ENCODE data around the gene WDR37. TPM values are rescaled to one million over a fixed set of nuclear protein-coding genes. Genes with fewer than 3 reads are reported as not detected.

WDR37 gene
- total RNA-seq, 2 experiments from 2014 or later, result 17.2 to 17.9 TPM

DNA sequence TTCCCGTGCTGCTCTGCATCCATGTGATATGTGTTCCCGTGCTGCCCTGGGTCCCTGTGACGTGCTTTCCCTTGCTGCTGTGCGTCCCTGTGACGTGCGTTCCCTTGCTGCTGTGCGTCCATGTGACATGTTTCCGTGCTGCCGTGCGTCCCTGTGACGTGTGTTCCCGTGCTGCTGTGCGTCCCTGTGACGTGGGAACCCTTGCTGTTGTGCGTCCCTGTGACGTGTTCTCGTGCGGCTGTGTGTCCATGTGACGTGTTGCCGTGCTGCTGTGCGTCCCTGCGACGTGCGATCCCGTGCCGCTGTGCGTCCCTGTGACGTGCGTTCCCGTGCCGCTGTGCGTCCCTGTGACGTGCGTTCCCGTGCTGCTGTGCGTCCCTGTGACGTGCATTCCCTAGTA, 45.8 kb downstream of the WDR37 start:
- no peaks in the 10 kb centered on the region for H3K9me3 Mint-ChIP-seq

DNA sequence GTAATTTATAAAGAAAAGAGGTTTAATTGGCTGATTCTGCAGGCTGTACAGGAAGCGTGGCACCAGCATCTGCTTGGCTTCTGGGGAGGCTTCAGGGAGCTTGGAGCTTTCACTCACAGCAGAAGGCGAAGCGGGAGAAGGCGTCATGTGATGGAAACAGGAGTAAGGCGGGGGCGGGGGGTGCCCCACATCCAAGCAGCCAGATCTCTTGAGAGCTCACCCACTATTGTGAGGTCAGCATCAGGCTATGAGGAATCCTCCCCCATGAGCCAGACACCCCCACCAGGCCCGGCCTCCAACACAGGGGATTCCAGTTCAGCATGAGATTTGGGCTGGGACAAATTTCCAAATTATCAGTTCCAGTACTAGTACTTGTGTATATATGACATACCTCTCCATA, 46.2 kb downstream of the WDR37 start:
- ATAC-seq (peak; percentile 91), DNase-seq (peak; percentile 76)
- H3K9me3 Mint-ChIP-seq, result no peaks in the 10 kb centered on the region
- H3K27me3 Mint-ChIP-seq, result no peaks in the 10 kb centered on the region
- ChIA-PET POLR2A (interaction anchor here (0.8 kb wide), 1 partner anchor 32 kb away, joined by 3 read pairs; no protein-coding TSS in a partner anchor), CTCF (no interaction called here)
- H3K4me3 Mint-ChIP-seq, result no peak overlapping the region
- H3K36me3 Mint-ChIP-seq (ENCODE audit: low read depth), result peaks cover 62% of the 10 kb centered on the region
- intact Hi-C loops (cut with micrococcal nuclease), result loop anchor here (10.0 kb wide), 2 partner anchors 152 to 262 kb away; no protein-coding TSS in a partner anchor
- peak overlapping the region; percentile 68 for H3K27ac Mint-ChIP-seq
- TF ChIP-seq, protein P1, sequence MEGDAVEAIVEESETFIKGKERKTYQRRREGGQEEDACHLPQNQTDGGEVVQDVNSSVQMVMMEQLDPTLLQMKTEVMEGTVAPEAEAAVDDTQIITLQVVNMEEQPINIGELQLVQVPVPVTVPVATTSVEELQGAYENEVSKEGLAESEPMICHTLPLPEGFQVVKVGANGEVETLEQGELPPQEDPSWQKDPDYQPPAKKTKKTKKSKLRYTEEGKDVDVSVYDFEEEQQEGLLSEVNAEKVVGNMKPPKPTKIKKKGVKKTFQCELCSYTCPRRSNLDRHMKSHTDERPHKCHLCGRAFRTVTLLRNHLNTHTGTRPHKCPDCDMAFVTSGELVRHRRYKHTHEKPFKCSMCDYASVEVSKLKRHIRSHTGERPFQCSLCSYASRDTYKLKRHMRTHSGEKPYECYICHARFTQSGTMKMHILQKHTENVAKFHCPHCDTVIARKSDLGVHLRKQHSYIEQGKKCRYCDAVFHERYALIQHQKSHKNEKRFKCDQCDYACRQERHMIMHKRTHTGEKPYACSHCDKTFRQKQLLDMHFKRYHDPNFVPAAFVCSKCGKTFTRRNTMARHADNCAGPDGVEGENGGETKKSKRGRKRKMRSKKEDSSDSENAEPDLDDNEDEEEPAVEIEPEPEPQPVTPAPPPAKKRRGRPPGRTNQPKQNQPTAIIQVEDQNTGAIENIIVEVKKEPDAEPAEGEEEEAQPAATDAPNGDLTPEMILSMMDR (IDR thresholded peaks at IDR 0.05), result no peak
- H3K4me1 Mint-ChIP-seq (ENCODE audit: low read depth), result peaks cover 38% of the 10 kb centered on the region

More for the DNA sequence above, 45.8 kb downstream of the WDR37 start:
- Mint-ChIP-seq H3K4me3 (no peak overlapping the region), H3K36me3 (ENCODE audit: low read depth) (peaks cover 60% of the 10 kb centered on the region), H3K4me1 (ENCODE audit: low read depth) (peaks cover 38% of the 10 kb centered on the region), H3K27ac (peak overlapping the region; percentile 68), H3K27me3 (no peaks in the 10 kb centered on the region)
- no peak for ATAC-seq
- intact Hi-C loops (cut with micrococcal nuclease), result loop anchor here (10.0 kb wide), 2 partner anchors 153 to 263 kb away; no protein-coding TSS in a partner anchor
- ChIA-PET CTCF (no interaction called here), POLR2A (no interaction called here)
- no peak for DNase-seq
- TF ChIP-seq, protein P1 (IDR thresholded peaks at IDR 0.05), result no peak

DNA sequence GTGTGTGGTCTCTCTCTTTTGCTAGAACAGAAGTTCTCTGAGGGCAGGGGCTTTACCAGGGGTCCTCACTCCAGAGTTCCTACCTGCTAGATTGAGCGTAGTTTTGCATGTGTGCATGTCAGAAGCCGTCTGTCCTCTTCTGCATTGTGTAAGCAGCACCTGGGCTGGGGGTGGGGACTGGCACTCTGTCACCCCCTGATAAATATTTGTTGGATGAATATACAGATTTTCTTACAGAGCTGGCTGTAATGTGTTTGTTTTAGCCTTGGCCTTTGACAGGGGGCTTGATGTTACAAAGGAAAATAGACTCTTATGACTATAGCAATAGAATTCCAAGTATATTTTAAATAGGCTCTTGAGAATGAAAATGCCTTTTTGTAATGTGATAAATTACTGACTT, 46.6 kb downstream of the WDR37 start:
- CTCF ChIA-PET, result no interaction called here
- Mint-ChIP-seq H3K9me3 (no peaks in the 10 kb centered on the region), H3K27ac (peak overlapping the region; percentile 68), H3K36me3 (ENCODE audit: low read depth) (peaks cover 63% of the 10 kb centered on the region), H3K4me3 (no peak overlapping the region), H3K4me1 (ENCODE audit: low read depth) (peaks cover 36% of the 10 kb centered on the region), H3K27me3 (no peaks in the 10 kb centered on the region)
- intact Hi-C loops (cut with micrococcal nuclease), result loop anchor here (10.0 kb wide), 2 partner anchors 152 to 262 kb away; no protein-coding TSS in a partner anchor
- TF ChIP-seq, protein P1 (IDR thresholded peaks at IDR 0.05), result no peak
- no peak for ATAC-seq
- no peak for DNase-seq
- POLR2A ChIA-PET, result interaction anchor here (0.8 kb wide), 1 partner anchor 33 kb away, joined by 3 read pairs; no protein-coding TSS in a partner anchor

DNA sequence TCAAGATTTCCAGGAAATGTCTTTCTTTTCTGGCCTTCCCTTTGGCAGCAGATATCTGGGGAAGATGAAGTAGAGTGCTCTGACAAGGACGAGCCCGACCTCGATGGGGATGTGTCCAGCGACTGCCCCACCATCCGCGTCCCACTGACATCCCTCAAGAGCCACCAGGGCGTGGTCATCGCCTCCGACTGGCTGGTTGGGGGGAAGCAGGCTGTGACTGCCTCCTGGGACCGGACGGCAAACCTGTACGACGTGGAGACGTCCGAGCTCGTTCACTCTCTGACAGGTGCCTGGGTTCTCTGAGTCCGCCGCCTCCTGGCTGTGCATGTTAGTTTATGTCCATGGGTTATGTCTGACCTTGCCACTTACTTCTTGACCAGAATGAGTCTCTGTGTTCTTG, 47.4 kb downstream of the WDR37 start:
- Mint-ChIP-seq H3K4me3 (no peak overlapping the region), H3K9me3 (no peaks in the 10 kb centered on the region), H3K36me3 (ENCODE audit: low read depth) (peaks cover 66% of the 10 kb centered on the region), H3K27ac (no peak overlapping the region), H3K4me1 (ENCODE audit: low read depth) (peaks cover 36% of the 10 kb centered on the region), H3K27me3 (no peaks in the 10 kb centered on the region)
- CTCF ChIA-PET, result interaction anchor here (0.7 kb wide), 1 partner anchor 266 kb away, joined by 3 read pairs; no protein-coding TSS in a partner anchor
- ATAC-seq (no peak), DNase-seq (no peak)
- POLR2A ChIA-PET, result no interaction called here
- TF ChIP-seq, protein P1 (IDR thresholded peaks at IDR 0.05), result no peak
- intact Hi-C loops (cut with micrococcal nuclease), result loop anchor here (10.0 kb wide), 2 partner anchors 151 to 261 kb away; no protein-coding TSS in a partner anchor

DNA sequence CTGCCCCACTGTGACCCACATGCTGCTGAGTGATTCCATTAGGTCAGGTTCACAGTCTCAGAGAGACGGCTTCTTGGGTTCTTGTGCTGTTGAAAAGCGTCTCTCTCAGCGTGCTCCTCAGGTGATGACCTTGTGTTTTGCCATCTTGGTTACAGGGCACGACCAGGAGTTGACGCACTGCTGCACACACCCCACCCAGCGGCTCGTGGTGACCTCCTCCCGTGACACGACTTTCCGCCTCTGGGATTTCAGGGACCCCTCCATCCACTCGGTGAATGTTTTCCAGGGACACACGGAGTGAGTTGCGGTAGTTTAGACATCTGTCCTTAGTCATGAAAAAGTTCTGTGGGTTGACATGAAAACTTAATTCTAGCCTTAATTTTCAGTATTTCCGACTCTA, 48.8 kb downstream of the WDR37 start:
- no peak overlapping the region for H3K27ac Mint-ChIP-seq
- H3K36me3 Mint-ChIP-seq (ENCODE audit: low read depth), result peaks cover 64% of the 10 kb centered on the region

More for the DNA sequence above, 48.8 kb downstream of the WDR37 start:
- no peaks in the 10 kb centered on the region for H3K27me3 Mint-ChIP-seq
- peaks cover 34% of the 10 kb centered on the region for H3K4me1 Mint-ChIP-seq (ENCODE audit: low read depth)
- ATAC-seq (no peak), DNase-seq (no peak)
- no peak overlapping the region for H3K4me3 Mint-ChIP-seq
- H3K9me3 Mint-ChIP-seq, result no peaks in the 10 kb centered on the region
- TF ChIP-seq, protein P1 (IDR thresholded peaks at IDR 0.05), result no peak
- CTCF ChIA-PET, result no interaction called here
- POLR2A ChIA-PET, result no interaction called here
- intact Hi-C loops (cut with micrococcal nuclease), result loop anchor here (10.0 kb wide), 2 partner anchors 150 to 260 kb away; no protein-coding TSS in a partner anchor
